IMR-90 (cell line): ENCODE measurements around the gene CMTM6. TPM values are rescaled to one million over a fixed set of nuclear protein-coding genes. Genes with fewer than 3 reads are reported as not detected.

Source experiments
- ATAC-seq: fragments of 200-7000 bp; cut with Tn5 transposase; 2 replicates; pipeline ENCODE4 v1.9.1; 2020; ENCODE audit warnings: low read depth, mild to moderate bottlenecking, moderate library complexity
- BruUV-seq: library from RNA; stranded (reverse); fragments of 400-500 nt; replicated peaks from 2 replicates; lab custom pipeline; 2021; lab: Mats Ljungman, UMichigan
- CTCF ChIA-PET: fragments of 300-600 bp; formaldehyde crosslinking; extraction: SDS; loops from one replicate; lab custom pipeline; 2021; ENCODE audit warnings: antibody characterized with exemption; lab: Yijun Ruan, JAX
- POLR2A ChIA-PET: fragments of 300-600 bp; sonication (Branson Sonifier 250); formaldehyde crosslinking; loops from one replicate; lab custom pipeline; 2022; ENCODE audit warnings: antibody characterized with exemption; ENCODE audit not compliant: unreplicated experiment; lab: Charles Lee
- DNase-seq: peaks from one replicate; pipeline ENCODE4 v3.0.0; 2013
- H2AFZ ChIP-seq: replicated peaks from 2 replicates; pipeline ENCODE3; 2013; ENCODE audit warnings: low read length, mild to moderate bottlenecking; ENCODE audit not compliant: poor library complexity
- H2AK5ac ChIP-seq: 2 replicates; pipeline ENCODE4 v1.6.1; 2013; ENCODE audit warnings: low read depth, low read length, inconsistent platforms
- H2AK9ac ChIP-seq: replicated peaks from 2 replicates; pipeline ENCODE3; 2013; ENCODE audit warnings: mild to moderate bottlenecking, low read depth, low read length, moderate library complexity; ENCODE audit not compliant: poor library complexity
- H2BK120ac ChIP-seq: 2 replicates; pipeline ENCODE4 v1.6.1; 2013; ENCODE audit warnings: low read depth, low read length, inconsistent platforms
- H2BK15ac ChIP-seq: 3 replicates; pipeline ENCODE4 v1.6.1; 2013; ENCODE audit warnings: low read depth, low read length, inconsistent platforms
- H2BK20ac ChIP-seq: 2 replicates; pipeline ENCODE4 v1.6.1; 2013; ENCODE audit warnings: low read depth, mild to moderate bottlenecking, inconsistent platforms, low read length, moderate library complexity
- H2BK5ac ChIP-seq: 2 replicates; pipeline ENCODE4 v1.6.1; 2013; ENCODE audit warnings: mild to moderate bottlenecking, low read depth, low read length, inconsistent platforms; ENCODE audit not compliant: poor library complexity, severe bottlenecking
- H3K14ac ChIP-seq: replicated peaks from 2 replicates; pipeline ENCODE4 v1.6.1; 2013; ENCODE audit warnings: low read depth, low read length, inconsistent platforms
- H3K18ac ChIP-seq: 2 replicates; pipeline ENCODE4 v1.6.1; 2013; ENCODE audit warnings: low read depth, low read length, control low read depth
- H3K23ac ChIP-seq: 2 replicates; pipeline ENCODE4 v1.6.1; 2013; ENCODE audit warnings: low read depth, low read length, inconsistent platforms
- H3K27ac ChIP-seq: 2 replicates; pipeline ENCODE4 v1.5.1; 2013; ENCODE audit warnings: mild to moderate bottlenecking, control low read depth, low read length; ENCODE audit not compliant: insufficient read depth
- H3K27me3 ChIP-seq: 2 replicates; pipeline ENCODE4 v1.6.1; 2013; ENCODE audit warnings: low read length; ENCODE audit not compliant: control insufficient read depth, insufficient read depth
- H3K36me3 ChIP-seq: 2 replicates; pipeline ENCODE4 v1.6.1; 2013; ENCODE audit warnings: low read length, mixed read lengths; ENCODE audit not compliant: control insufficient read depth, insufficient read depth
- H3K4ac ChIP-seq: 2 replicates; pipeline ENCODE4 v1.6.1; 2013; ENCODE audit warnings: low read depth, low read length, inconsistent platforms
- H3K4me1 ChIP-seq: 2 replicates; pipeline ENCODE4 v1.6.1; 2013; ENCODE audit warnings: low read length, mixed read lengths; ENCODE audit not compliant: control insufficient read depth, insufficient read depth
- H3K4me2 ChIP-seq: 2 replicates; pipeline ENCODE4 v1.6.1; 2013; ENCODE audit warnings: low read depth, mild to moderate bottlenecking, control low read depth, low read length, moderate library complexity
- H3K4me3 ChIP-seq: 2 replicates; pipeline ENCODE4 v1.5.1; 2013; ENCODE audit warnings: low read depth, mild to moderate bottlenecking, control low read depth, low read length, moderate library complexity; ENCODE audit not compliant: insufficient read depth
- H3K56ac ChIP-seq: 2 replicates; pipeline ENCODE4 v1.6.1; 2013; ENCODE audit warnings: low read length, inconsistent platforms; ENCODE audit not compliant: insufficient read depth; ENCODE audit errors: extremely low read depth
- H3K79me1 ChIP-seq, 2 experiments: 2 replicates each; pipeline ENCODE4 v1.6.1; 2013; ENCODE audit warnings: low read length in 2 of 2, inconsistent platforms in 1 of 2, low read depth in 1 of 2
- H3K9ac ChIP-seq: 2 replicates; pipeline ENCODE4 v1.6.1; 2013; ENCODE audit warnings: low read depth, low read length, control low read depth
- H3K9me1 ChIP-seq: 2 replicates; pipeline ENCODE4 v1.6.1; 2013; ENCODE audit warnings: low read length, inconsistent platforms; ENCODE audit not compliant: insufficient read depth
- H3K9me3 ChIP-seq: 2 replicates; pipeline ENCODE4 v1.6.1; 2013; ENCODE audit warnings: low read length; ENCODE audit not compliant: control insufficient read depth, insufficient read depth
- H4K20me1 ChIP-seq: 2 replicates; pipeline ENCODE4 v1.6.1; 2013; ENCODE audit warnings: low read length, inconsistent platforms; ENCODE audit not compliant: insufficient read depth
- H4K5ac ChIP-seq: 2 replicates; pipeline ENCODE4 v1.6.1; 2013; ENCODE audit warnings: mild to moderate bottlenecking, low read depth, low read length, control low read depth
- H4K8ac ChIP-seq, 2 experiments: 2 replicates each; pipeline ENCODE4 v1.6.1; 2013; ENCODE audit warnings: low read depth in 2 of 2, low read length in 2 of 2, control low read depth in 1 of 2, inconsistent platforms in 1 of 2
- H4K91ac ChIP-seq: 2 replicates; pipeline ENCODE4 v1.6.1; 2013; ENCODE audit warnings: low read depth, low read length, inconsistent platforms; ENCODE audit not compliant: insufficient read depth
- BHLHE40 ChIP-seq: fragments of 150-350 bp; IDR thresholded peaks from 2 replicates; pipeline ENCODE4 v1.6.1; 2016; ENCODE audit warnings: mild to moderate bottlenecking, low read depth, low read length
- CEBPB ChIP-seq: IDR thresholded peaks from 2 replicates; pipeline ENCODE4 v1.6.1; 2012; ENCODE audit warnings: low read depth, low read length, improper control_type of control experiment
- CHD1 ChIP-seq: IDR thresholded peaks from 2 replicates; pipeline ENCODE4 v1.6.1; 2012; ENCODE audit warnings: low read depth, low read length, improper control_type of control experiment
- MAFK ChIP-seq: IDR thresholded peaks from 2 replicates; pipeline ENCODE4 v1.6.1; 2012; ENCODE audit warnings: low read depth, low read length, improper control_type of control experiment
- POLR2A ChIP-seq: IDR thresholded peaks from 2 replicates; pipeline ENCODE4 v1.6.1; 2012; ENCODE audit warnings: mild to moderate bottlenecking, low read depth, low read length
- RAD21 ChIP-seq: IDR thresholded peaks from 2 replicates; pipeline ENCODE4 v1.6.1; 2012; ENCODE audit warnings: low read length, improper control_type of control experiment
- RCOR1 ChIP-seq: IDR thresholded peaks from 2 replicates; pipeline ENCODE4 v1.6.1; 2012; ENCODE audit warnings: mild to moderate bottlenecking, low read length, improper control_type of control experiment; ENCODE audit not compliant: insufficient replicate concordance
- SMC3 ChIP-seq: fragments of 150-350 bp; IDR thresholded peaks from 2 replicates; pipeline ENCODE4 v1.6.1; 2016; ENCODE audit warnings: low read depth, mild to moderate bottlenecking, antibody characterized with exemption, low read length, moderate library complexity
- WGBS, 2 experiments: methylation state at CpG; one replicate each; pipeline versions ENCODE4 v1.1.5 to v1.1.7; 2013; ENCODE audit warnings: missing lambda C conversion rate in 2 of 2; ENCODE audit not compliant: insufficient read length in 1 of 2; ENCODE audit errors: extremely low coverage in 2 of 2; 5-methylcytosine and 5-hydroxymethylcytosine counted together
- dilution Hi-C: fragments of 300-500 bp; cut with HindIII; formaldehyde crosslinking; loops from one replicate; pipeline ENCODE4 v1.14.3; 2018; ENCODE audit warnings: low sequenced_read_pairs; ENCODE audit not compliant: unreplicated experiment
- in situ Hi-C: fragments of 300-500 bp; cut with MboI; formaldehyde crosslinking; loops from 3 replicates; pipeline ENCODE4 v1.14.3; 2019; ENCODE audit warnings: low sequenced_read_pairs, inconsistent platforms, mixed read lengths
- intact Hi-C: fragments of 100-400 bp; cut with micrococcal nuclease; formaldehyde crosslinking; loops from 2 replicates; pipeline ENCODE4 v1.10.0; 2022
- polyA plus RNA-seq, 3 experiments: library from polyadenylated mRNA; depleted of rRNA; stranded (reverse); fragments of >200 nt; gene quantifications; 2 replicates each; pipeline ENCODE4 v1.2.3, GENCODE V29; 2012; ENCODE audit warnings: low replicate concordance in 1 of 3
- total RNA-seq: library from RNA; depleted of rRNA; stranded (reverse); fragments of >200 nt; gene quantifications from 2 replicates; pipeline ENCODE4 v1.2.3, GENCODE V29; 2012
- TF ChIP-seq, protein P1 (sequence below): fragments of 150-350 bp; IDR thresholded peaks from 2 replicates; pipeline ENCODE4 v1.6.1; 2016; ENCODE audit warnings: low read depth, mild to moderate bottlenecking, low read length, moderate library complexity, borderline replicate concordance
- TF ChIP-seq, protein P2 (sequence below): fragments of 150-350 bp; IDR thresholded peaks from 2 replicates; pipeline ENCODE4 v1.6.1; 2017; ENCODE audit warnings: mild to moderate bottlenecking, antibody characterized with exemption, low read length, low read depth

CMTM6 gene
- total and polyA plus RNA-seq, 2 of the 4 experiments (the other 2 are of a cell fraction) = 29.4 to 36.6 TPM

DNA sequence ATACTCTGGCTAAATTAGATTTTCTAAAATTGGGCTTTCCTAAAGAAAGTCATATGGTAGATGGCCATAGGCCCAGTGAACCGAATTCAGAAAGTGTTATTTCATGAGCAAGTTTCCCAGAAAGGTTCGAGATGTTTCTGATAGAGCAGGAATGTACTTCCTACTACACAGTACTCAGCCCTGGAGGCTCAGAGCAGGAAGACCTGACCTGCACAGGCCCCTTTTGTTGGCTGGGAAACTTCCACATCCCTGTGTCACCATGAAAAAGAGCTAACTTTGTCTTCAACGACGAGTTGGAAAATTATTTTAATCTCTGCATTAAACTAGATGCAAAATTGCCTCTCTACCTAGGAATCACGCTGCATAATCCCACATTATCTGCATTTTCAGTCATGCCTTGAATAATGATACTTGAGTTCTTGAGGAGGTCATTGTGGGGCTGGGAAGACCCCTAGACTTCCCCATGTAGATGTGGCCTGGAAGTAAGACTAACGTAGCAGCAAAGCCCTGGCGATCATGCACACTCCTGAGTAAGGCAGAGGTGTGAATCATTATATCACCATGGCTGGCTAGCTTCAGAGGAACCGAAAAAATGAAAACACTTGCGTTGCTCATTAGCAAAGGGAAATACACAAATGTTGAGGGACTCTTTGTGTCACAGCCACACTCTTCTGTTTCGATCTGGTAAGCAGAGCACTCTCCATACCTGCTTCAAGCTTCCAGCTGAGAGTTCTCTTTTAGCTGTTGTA lies 63.9 kb downstream of the CMTM6 start:
- H4K91ac ChIP-seq = no peak overlapping the region
- H3K36me3 ChIP-seq = no peaks in the 10 kb centered on the region
- peaks cover 3% of the 10 kb centered on the region; the same call in 1 of the 2 replicates for H4K20me1 ChIP-seq
- ATAC-seq (no peak), DNase-seq (no peak)
- peaks cover 5% of the 10 kb centered on the region; the same call in 1 of the 2 replicates for H3K9me1 ChIP-seq
- H3K4me1 ChIP-seq = peaks cover 2% of the 10 kb centered on the region; the same call in 1 of the 2 replicates
- H2AK9ac ChIP-seq = no peak overlapping the region
- no peak overlapping the region for H3K4me2 ChIP-seq
- H2AK5ac ChIP-seq = no peak overlapping the region
- no peak overlapping the region for H3K56ac ChIP-seq
- dilution Hi-C loops (no loop called here), intact Hi-C loops (no loop called here), in situ Hi-C loops (no loop called here)
- H3K23ac ChIP-seq = no peak overlapping the region
- H3K9ac ChIP-seq = no peak overlapping the region
- H3K27ac ChIP-seq = no peak overlapping the region
- 100% methylated on average over 2 of the region's 10 CpGs; no CpG with 5 or more reads in 1 of the 2 experiments for WGBS, 2 experiments
- no peak overlapping the region for H4K8ac ChIP-seq
- CTCF ChIA-PET = no interaction called here
- POLR2A ChIA-PET = no interaction called here
- no peak overlapping the region for H2BK5ac ChIP-seq
- TF ChIP-seq RCOR1 = no peak
- TF ChIP-seq RAD21 = no peak
- no peak for TF ChIP-seq BHLHE40
- TF ChIP-seq MAFK = no peak
- TF ChIP-seq CHD1 = no peak
- TF ChIP-seq, protein P1, sequence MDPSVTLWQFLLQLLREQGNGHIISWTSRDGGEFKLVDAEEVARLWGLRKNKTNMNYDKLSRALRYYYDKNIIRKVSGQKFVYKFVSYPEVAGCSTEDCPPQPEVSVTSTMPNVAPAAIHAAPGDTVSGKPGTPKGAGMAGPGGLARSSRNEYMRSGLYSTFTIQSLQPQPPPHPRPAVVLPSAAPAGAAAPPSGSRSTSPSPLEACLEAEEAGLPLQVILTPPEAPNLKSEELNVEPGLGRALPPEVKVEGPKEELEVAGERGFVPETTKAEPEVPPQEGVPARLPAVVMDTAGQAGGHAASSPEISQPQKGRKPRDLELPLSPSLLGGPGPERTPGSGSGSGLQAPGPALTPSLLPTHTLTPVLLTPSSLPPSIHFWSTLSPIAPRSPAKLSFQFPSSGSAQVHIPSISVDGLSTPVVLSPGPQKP = no peak
- TF ChIP-seq, protein P2, sequence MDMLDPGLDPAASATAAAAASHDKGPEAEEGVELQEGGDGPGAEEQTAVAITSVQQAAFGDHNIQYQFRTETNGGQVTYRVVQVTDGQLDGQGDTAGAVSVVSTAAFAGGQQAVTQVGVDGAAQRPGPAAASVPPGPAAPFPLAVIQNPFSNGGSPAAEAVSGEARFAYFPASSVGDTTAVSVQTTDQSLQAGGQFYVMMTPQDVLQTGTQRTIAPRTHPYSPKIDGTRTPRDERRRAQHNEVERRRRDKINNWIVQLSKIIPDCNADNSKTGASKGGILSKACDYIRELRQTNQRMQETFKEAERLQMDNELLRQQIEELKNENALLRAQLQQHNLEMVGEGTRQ = no peak
- no peak for TF ChIP-seq POLR2A
- TF ChIP-seq SMC3 = no peak
- no peak for TF ChIP-seq CEBPB
- H3K9me3 ChIP-seq = no peaks in the 10 kb centered on the region
- no peak overlapping the region for H2BK120ac ChIP-seq
- no peak overlapping the region for H3K14ac ChIP-seq
- no peak overlapping the region for H2BK20ac ChIP-seq
- peaks cover 6 to 14% of the 10 kb centered on the region in 2 experiments; a peak in 3 of 4 replicates for H3K79me1 ChIP-seq
- H3K27me3 ChIP-seq = no peaks in the 10 kb centered on the region
- H4K5ac ChIP-seq = no peak overlapping the region
- BruUV-seq = no TSS peak
- H2BK15ac ChIP-seq = no peak overlapping the region
- no peak overlapping the region for H3K18ac ChIP-seq
- H3K4ac ChIP-seq = no peak overlapping the region
- no peak overlapping the region for H3K4me3 ChIP-seq
- no peak overlapping the region for H2AFZ ChIP-seq
